K562 (cell line): ENCODE results near the gene TMOD3.

Experiments used
- FOS ChIP-seq: IDR thresholded peaks from 3 replicates; pipeline ENCODE4 v1.6.1; 2011; ENCODE audit not compliant: insufficient read length; ENCODE audit errors: extremely low read depth
- GTF2F1 ChIP-seq: IDR thresholded peaks from 2 replicates; pipeline ENCODE4 v1.6.1; 2011; ENCODE audit warnings: low read depth, low read length, improper control_type of control experiment
- HMG20A ChIP-seq: fragments of 450-650 bp; formaldehyde crosslinking; conservative IDR thresholded peaks from 2 replicates; pipeline ENCODE4 v1.4.0; 2020; ENCODE audit warnings: mild to moderate bottlenecking, mixed read lengths
- IFI16 ChIP-seq: fragments of 250-450 bp; sonication (Bioruptor Pico); IDR thresholded peaks from 2 replicates; pipeline ENCODE4 v2.1.2; 2022; ENCODE audit warnings: mild to moderate bottlenecking, inconsistent platforms
- JUND ChIP-seq, 2 experiments: IDR thresholded peaks; 2 replicates in 1 of 2; 3 replicates in 1 of 2; pipeline ENCODE4 v1.6.1; 2011; ENCODE audit warnings: borderline replicate concordance in 2 of 2, low read depth in 2 of 2, low read length in 2 of 2, improper control_type of control experiment in 1 of 2, missing biosample characterization in 1 of 2, missing genetic modification characterization in 1 of 2, missing genetic modification reagents in 1 of 2
- RBM39 ChIP-seq: fragments of 200-400 bp; formaldehyde crosslinking; optimal IDR thresholded peaks from 2 replicates; pipeline ENCODE3; 2018; ENCODE audit warnings: low read depth, low read length
- SMAD3 ChIP-seq: fragments of 450-650 bp; formaldehyde crosslinking; conservative IDR thresholded peaks from 2 replicates; pipeline ENCODE4 v1.4.0; 2020; ENCODE audit warnings: mild to moderate bottlenecking
- ZNF76 ChIP-seq: fragments of 250-450 bp; sonication (Bioruptor Pico); IDR thresholded peaks from 2 replicates; pipeline ENCODE4 v1.4.0; 2020; ENCODE audit warnings: mild to moderate bottlenecking, moderate library complexity, borderline replicate concordance
- TF ChIP-seq, protein P1 (sequence below): sonication (generic); formaldehyde crosslinking; IDR thresholded peaks from 2 replicates; pipeline ENCODE4 v1.9.0; 2022; ENCODE audit warnings: mild to moderate bottlenecking, missing genetic modification reagents
- TF ChIP-seq, protein P2 (sequence below): sonication (generic); formaldehyde crosslinking; IDR thresholded peaks from 2 replicates; pipeline ENCODE4 v1.8.0; 2022; ENCODE audit warnings: missing genetic modification reagents, mild to moderate bottlenecking, borderline replicate concordance
- TF ChIP-seq, protein P3 (sequence below), 3 experiments: IDR thresholded peaks in 2 of 3; conservative IDR thresholded peaks in 1 of 3; 2 replicates each; pipeline ENCODE4 v1.5.1; 2011 to 2012; ENCODE audit warnings: low read length in 3 of 3, mild to moderate bottlenecking in 3 of 3, control low read depth in 2 of 3, improper control_type of control experiment in 1 of 3, inconsistent platforms in 1 of 3, low read depth in 1 of 3, mixed read lengths in 1 of 3, moderate library complexity in 1 of 3; ENCODE audit not compliant: insufficient read depth in 2 of 3

DNA sequence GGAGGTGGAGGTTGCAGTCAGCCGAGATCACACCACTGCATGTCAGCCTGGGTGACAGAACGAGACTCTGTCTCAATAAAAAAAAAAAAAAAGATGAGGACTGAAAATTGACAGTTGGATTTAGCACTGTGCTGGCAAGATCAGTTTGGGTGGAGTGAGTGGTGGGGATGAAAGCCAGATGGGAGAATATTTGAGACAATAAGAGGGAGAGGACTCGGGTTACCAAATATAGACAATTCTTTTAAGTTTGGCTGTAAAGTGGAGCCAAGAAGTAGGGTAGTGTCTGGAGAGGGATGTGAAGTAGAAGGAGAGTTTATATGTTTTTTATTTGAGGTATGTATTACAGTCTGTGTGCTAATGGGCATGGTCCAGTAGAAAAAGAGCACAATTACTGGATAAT, 20.4 kb downstream of the TMOD3 start:
- TF ChIP-seq IFI16 (CRISPR knock-in tag) (no peak), HMG20A (CRISPR knock-in tag) (no peak), ZNF76 (CRISPR knock-in tag) (no peak), FOS (no peak), GTF2F1 (no peak), SMAD3 (CRISPR knock-in tag) (no peak), RBM39 (no peak), JUND (IDR thresholded peaks at IDR 0.05; ENCODE audit: borderline replicate concordance, low read depth, low read length) (no peak), JUND (tag; IDR thresholded peaks at IDR 0.05; ENCODE audit: borderline replicate concordance, low read depth, low read length) (no peak)
- TF ChIP-seq, protein P1, sequence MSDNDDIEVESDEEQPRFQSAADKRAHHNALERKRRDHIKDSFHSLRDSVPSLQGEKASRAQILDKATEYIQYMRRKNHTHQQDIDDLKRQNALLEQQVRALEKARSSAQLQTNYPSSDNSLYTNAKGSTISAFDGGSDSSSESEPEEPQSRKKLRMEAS (CRISPR knock-in tag): no peak
- TF ChIP-seq, protein P2, sequence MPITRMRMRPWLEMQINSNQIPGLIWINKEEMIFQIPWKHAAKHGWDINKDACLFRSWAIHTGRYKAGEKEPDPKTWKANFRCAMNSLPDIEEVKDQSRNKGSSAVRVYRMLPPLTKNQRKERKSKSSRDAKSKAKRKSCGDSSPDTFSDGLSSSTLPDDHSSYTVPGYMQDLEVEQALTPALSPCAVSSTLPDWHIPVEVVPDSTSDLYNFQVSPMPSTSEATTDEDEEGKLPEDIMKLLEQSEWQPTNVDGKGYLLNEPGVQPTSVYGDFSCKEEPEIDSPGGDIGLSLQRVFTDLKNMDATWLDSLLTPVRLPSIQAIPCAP (CRISPR knock-in tag): no peak
- TF ChIP-seq, protein P3, sequence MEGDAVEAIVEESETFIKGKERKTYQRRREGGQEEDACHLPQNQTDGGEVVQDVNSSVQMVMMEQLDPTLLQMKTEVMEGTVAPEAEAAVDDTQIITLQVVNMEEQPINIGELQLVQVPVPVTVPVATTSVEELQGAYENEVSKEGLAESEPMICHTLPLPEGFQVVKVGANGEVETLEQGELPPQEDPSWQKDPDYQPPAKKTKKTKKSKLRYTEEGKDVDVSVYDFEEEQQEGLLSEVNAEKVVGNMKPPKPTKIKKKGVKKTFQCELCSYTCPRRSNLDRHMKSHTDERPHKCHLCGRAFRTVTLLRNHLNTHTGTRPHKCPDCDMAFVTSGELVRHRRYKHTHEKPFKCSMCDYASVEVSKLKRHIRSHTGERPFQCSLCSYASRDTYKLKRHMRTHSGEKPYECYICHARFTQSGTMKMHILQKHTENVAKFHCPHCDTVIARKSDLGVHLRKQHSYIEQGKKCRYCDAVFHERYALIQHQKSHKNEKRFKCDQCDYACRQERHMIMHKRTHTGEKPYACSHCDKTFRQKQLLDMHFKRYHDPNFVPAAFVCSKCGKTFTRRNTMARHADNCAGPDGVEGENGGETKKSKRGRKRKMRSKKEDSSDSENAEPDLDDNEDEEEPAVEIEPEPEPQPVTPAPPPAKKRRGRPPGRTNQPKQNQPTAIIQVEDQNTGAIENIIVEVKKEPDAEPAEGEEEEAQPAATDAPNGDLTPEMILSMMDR (IDR thresholded peaks at IDR 0.05 in 2 of 3, conservative IDR thresholded peaks at IDR 0.05 in 1 of 3; ENCODE audit: insufficient read depth in 2 of 3, low read depth in 1 of 3, low read length in 3 of 3): no peak
